CD4-positive, alpha-beta memory T cell (primary cell): ENCODE results near the gene CEP295NL. TPM values are rescaled to one million over a fixed set of nuclear protein-coding genes. Genes with fewer than 3 reads are reported as not detected.
"Not testable (repeated sequence)": the region's sequence is repeated elsewhere in the genome, so short reads cannot be mapped to it uniquely, and the experiment has no call there.

Experiments
- CTCF ChIA-PET: fragments of 350-600 bp; sonication (Branson Sonifier 250); formaldehyde crosslinking; loops from one replicate; lab custom pipeline; 2021; ENCODE audit warnings: inconsistent platforms; ENCODE audit not compliant: partially characterized antibody; lab: Charles Lee
- POLR2A ChIA-PET: fragments of 350-600 bp; sonication (Branson Sonifier 250); formaldehyde crosslinking; loops from one replicate; lab custom pipeline; 2021; ENCODE audit not compliant: partially characterized antibody; lab: Charles Lee
- DNase-seq, 5 donors: peaks; one replicate each; pipeline versions ENCODE4 v3.0.0 to v3.0.0-alpha.2; 2020 to 2022; ENCODE audit warnings: mixed read lengths in 1 of 5
- H3K27ac ChIP-seq: one replicate; pipeline ENCODE4 v1.7.0; 2013; ENCODE audit warnings: low read depth, low read length
- H3K27me3 ChIP-seq: 2 replicates; pipeline ENCODE4 v1.7.0; 2013; ENCODE audit warnings: mild to moderate bottlenecking, low read length, moderate library complexity; ENCODE audit not compliant: insufficient read depth
- H3K36me3 ChIP-seq: 2 replicates; pipeline ENCODE4 v1.7.0; 2013; ENCODE audit warnings: mild to moderate bottlenecking, low read length, moderate library complexity; ENCODE audit not compliant: insufficient read depth
- H3K4me1 ChIP-seq: 2 replicates; pipeline ENCODE4 v1.7.0; 2013; ENCODE audit warnings: mild to moderate bottlenecking, low read length, moderate library complexity; ENCODE audit not compliant: insufficient read depth
- H3K4me3 ChIP-seq, 2 donors: one replicate each; pipeline ENCODE4 v1.7.0; 2013; ENCODE audit warnings: low read length in 2 of 2, mild to moderate bottlenecking in 1 of 2
- H3K9me3 ChIP-seq, 2 donors: one replicate each; pipeline ENCODE4 v1.7.0; 2013; ENCODE audit warnings: low read length in 2 of 2, control low read depth in 1 of 2; ENCODE audit not compliant: control insufficient read depth in 1 of 2
- H3K27ac Mint-ChIP-seq, 7 donors: one replicate each; pipeline ENCODE4 v1.8.0; 2020 to 2021; ENCODE audit warnings: mixed read lengths in 7 of 7, mild to moderate bottlenecking in 6 of 7, inconsistent platforms in 3 of 7, moderate library complexity in 3 of 7
- H3K27me3 Mint-ChIP-seq, 2 donors: one replicate each; pipeline ENCODE4 v1.8.0; 2020 to 2021; ENCODE audit warnings: mixed read lengths in 2 of 2
- H3K36me3 Mint-ChIP-seq, 2 donors: one replicate each; pipeline ENCODE4 v1.8.0; 2020 to 2021; ENCODE audit warnings: mixed read lengths in 2 of 2, inconsistent platforms in 1 of 2, mild to moderate bottlenecking in 1 of 2
- H3K4me1 Mint-ChIP-seq, 4 donors: one replicate each; pipeline ENCODE4 v1.8.0; 2020 to 2021; ENCODE audit warnings: mixed read lengths in 4 of 4, mild to moderate bottlenecking in 1 of 4
- H3K4me3 Mint-ChIP-seq, 8 donors: one replicate each; pipeline ENCODE4 v1.8.0; 2020 to 2021; ENCODE audit warnings: mixed read lengths in 8 of 8, mild to moderate bottlenecking in 7 of 8, moderate library complexity in 6 of 8, inconsistent platforms in 3 of 8
- H3K9me3 Mint-ChIP-seq, 8 donors: one replicate each; pipeline ENCODE4 v1.8.0; 2020 to 2021; ENCODE audit warnings: mixed read lengths in 8 of 8, mild to moderate bottlenecking in 5 of 8, inconsistent platforms in 3 of 8, moderate library complexity in 1 of 8
- intact Hi-C: fragments of 100-400 bp; cut with micrococcal nuclease; formaldehyde crosslinking; loops from one replicate; pipeline ENCODE4 v1.15.1; 2023
- polyA plus RNA-seq, 2 donors: library from polyadenylated mRNA; unstranded; fragments of 300-500 nt; fragmentation: Illumina TruSeq; gene quantifications; one replicate each; pipeline ENCODE4 v1.2.3, GENCODE V29; 2021
- total RNA-seq, 2 experiments: library from RNA; stranded (reverse); gene quantifications; one replicate each; pipeline ENCODE4 v1.2.3, GENCODE V29; 2021

Gene CEP295NL
- total and polyA plus RNA-seq, 4 experiments from 2014 or later = 0.28 TPM; not detected in 3

GRCh38 chr17:78946131-78946530 is 43.1 kb upstream of the CEP295NL start:
- no peak overlapping the region for H3K4me3 ChIP-seq
- ChIA-PET POLR2A (no interaction called here), CTCF (no interaction called here)
- no peaks in the 10 kb centered on the region for H3K36me3 ChIP-seq
- DNase-seq = no peak
- H3K27me3 ChIP-seq = no peaks in the 10 kb centered on the region
- H3K27ac ChIP-seq = no peak overlapping the region
- Mint-ChIP-seq H3K4me3 (no peak overlapping the region), H3K36me3 (peaks cover 2 to 5% of the 10 kb centered on the region in 2 donors), H3K9me3 (peaks cover 0 to 20% (median 15%) of the 10 kb centered on the region in 8 donors), H3K27me3 (peaks cover 1 to 9% of the 10 kb centered on the region in 2 donors), H3K27ac (no peak overlapping the region), H3K4me1 (no peaks in the 10 kb centered on the region)
- H3K9me3 ChIP-seq = peaks cover 0 to 5% of the 10 kb centered on the region in 2 donors
- H3K4me1 ChIP-seq = no peaks in the 10 kb centered on the region
- intact Hi-C loops = no loop called here

GRCh38 chr17:78945455-78945854 is 42.5 kb upstream of the CEP295NL start:
- intact Hi-C loops, H3K27me3 ChIP-seq, POLR2A ChIA-PET, H3K27ac ChIP-seq, CTCF ChIA-PET, H3K36me3 Mint-ChIP-seq, H3K27me3 Mint-ChIP-seq, H3K4me3 Mint-ChIP-seq, H3K9me3 ChIP-seq, H3K4me3 ChIP-seq, H3K4me1 Mint-ChIP-seq, DNase-seq, H3K27ac Mint-ChIP-seq, H3K4me1 ChIP-seq, H3K36me3 ChIP-seq: not testable (repeated sequence)
- H3K9me3 Mint-ChIP-seq = peaks cover 0 to 13% (median 9%) of the 10 kb centered on the region in 8 donors

GRCh38 chr17:78944956-78945355 is 42.0 kb upstream of the CEP295NL start:
- Mint-ChIP-seq H3K27ac (no peak overlapping the region), H3K9me3 (peaks cover 0 to 8% (median 5%) of the 10 kb centered on the region in 8 donors), H3K4me3 (no peak overlapping the region), H3K4me1 (no peaks in the 10 kb centered on the region), H3K36me3 (no peaks in the 10 kb centered on the region), H3K27me3 (peaks cover 1 to 9% of the 10 kb centered on the region in 2 donors)
- Histone ChIP-seq H3K27ac (no peak overlapping the region), H3K27me3 (no peaks in the 10 kb centered on the region), H3K4me3 (no peak overlapping the region), H3K4me1 (no peaks in the 10 kb centered on the region), H3K36me3 (no peaks in the 10 kb centered on the region), H3K9me3 (no peaks in the 10 kb centered on the region)
- POLR2A ChIA-PET = no interaction called here
- DNase-seq = no peak
- CTCF ChIA-PET = no interaction called here
- intact Hi-C loops = no loop called here

- no peaks in the 10 kb centered on the region for H3K36me3 Mint-ChIP-seq
- ChIA-PET CTCF (no interaction called here), POLR2A (no interaction called here)
- H3K27ac Mint-ChIP-seq = no peak overlapping the region
- Histone ChIP-seq H3K27ac (no peak overlapping the region), H3K9me3 (no peaks in the 10 kb centered on the region), H3K27me3 (no peaks in the 10 kb centered on the region), H3K4me3 (no peak overlapping the region), H3K4me1 (no peaks in the 10 kb centered on the region), H3K36me3 (no peaks in the 10 kb centered on the region)
- no peak overlapping the region for H3K4me3 Mint-ChIP-seq
- H3K27me3 Mint-ChIP-seq = peaks cover 1 to 9% of the 10 kb centered on the region in 2 donors
- no peaks in the 10 kb centered on the region for H3K4me1 Mint-ChIP-seq
- no peaks in the 10 kb centered on the region for H3K9me3 Mint-ChIP-seq
- no peak for DNase-seq
- intact Hi-C loops = no loop called here
Observed at GRCh38 chr17:78944026-78944425, 41.0 kb upstream of the CEP295NL start.

- Mint-ChIP-seq H3K4me1 (no peaks in the 10 kb centered on the region), H3K36me3 (no peaks in the 10 kb centered on the region), H3K27ac (peak overlapping the region in 1 of 7 donors; percentile 36), H3K4me3 (no peak overlapping the region), H3K27me3 (peaks cover 1 to 6% of the 10 kb centered on the region in 2 donors), H3K9me3 (no peaks in the 10 kb centered on the region)
- Histone ChIP-seq H3K4me1 (no peaks in the 10 kb centered on the region), H3K4me3 (no peak overlapping the region), H3K9me3 (no peaks in the 10 kb centered on the region), H3K36me3 (no peaks in the 10 kb centered on the region), H3K27me3 (no peaks in the 10 kb centered on the region), H3K27ac (no peak overlapping the region)
- DNase-seq = no peak
- ChIA-PET POLR2A (no interaction called here), CTCF (interaction anchor here (3.5 kb wide), 1 partner anchor 31 kb away, joined by 11 read pairs; no protein-coding TSS in a partner anchor)
- intact Hi-C loops = no loop called here
Observed at GRCh38 chr17:78940708-78941107, 37.7 kb upstream of the CEP295NL start.

GRCh38 chr17:78940258-78940657 is 37.3 kb upstream of the CEP295NL start:
- no peaks in the 10 kb centered on the region for H3K9me3 ChIP-seq
- H3K4me1 ChIP-seq = no peaks in the 10 kb centered on the region
- H3K4me3 Mint-ChIP-seq = no peak overlapping the region
- H3K27me3 Mint-ChIP-seq = peaks cover 1 to 6% of the 10 kb centered on the region in 2 donors
- ChIA-PET POLR2A (no interaction called here), CTCF (interaction anchor here (3.5 kb wide), 1 partner anchor 32 kb away, joined by 11 read pairs; no protein-coding TSS in a partner anchor)
- no peak overlapping the region for H3K27ac Mint-ChIP-seq
- no peaks in the 10 kb centered on the region for H3K36me3 ChIP-seq
- no peaks in the 10 kb centered on the region for H3K9me3 Mint-ChIP-seq
- DNase-seq = no peak
- H3K27ac ChIP-seq = no peak overlapping the region
- no peaks in the 10 kb centered on the region for H3K27me3 ChIP-seq
- intact Hi-C loops = no loop called here
- H3K4me3 ChIP-seq = no peak overlapping the region
- H3K36me3 Mint-ChIP-seq = no peaks in the 10 kb centered on the region
- H3K4me1 Mint-ChIP-seq = no peaks in the 10 kb centered on the region

- Histone ChIP-seq H3K27ac (no peak overlapping the region), H3K4me3 (no peak overlapping the region), H3K27me3 (no peaks in the 10 kb centered on the region), H3K9me3 (no peaks in the 10 kb centered on the region), H3K4me1 (no peaks in the 10 kb centered on the region), H3K36me3 (no peaks in the 10 kb centered on the region)
- Mint-ChIP-seq H3K4me1 (peaks cover 0 to under 1% (median 0%) of the 10 kb centered on the region in 4 donors), H3K27me3 (peaks cover 0 to 2% of the 10 kb centered on the region in 2 donors), H3K4me3 (no peak overlapping the region), H3K36me3 (no peaks in the 10 kb centered on the region), H3K27ac (no peak overlapping the region), H3K9me3 (no peaks in the 10 kb centered on the region)
- ChIA-PET POLR2A (no interaction called here), CTCF (no interaction called here)
- intact Hi-C loops = no loop called here
- no peak for DNase-seq
Observed at GRCh38 chr17:78939615-78940014, 36.6 kb upstream of the CEP295NL start.

- Histone ChIP-seq H3K4me3 (no peak overlapping the region), H3K27me3 (no peaks in the 10 kb centered on the region), H3K27ac (no peak overlapping the region), H3K36me3 (no peaks in the 10 kb centered on the region), H3K4me1 (peaks cover 9% of the 10 kb centered on the region), H3K9me3 (no peaks in the 10 kb centered on the region)
- H3K4me1 Mint-ChIP-seq = peaks cover 7 to 17% (median 12%) of the 10 kb centered on the region in 4 donors
- H3K4me3 Mint-ChIP-seq = no peak overlapping the region
- ChIA-PET CTCF (no interaction called here), POLR2A (no interaction called here)
- H3K9me3 Mint-ChIP-seq = no peaks in the 10 kb centered on the region
- H3K27ac Mint-ChIP-seq = no peak overlapping the region
- H3K27me3 Mint-ChIP-seq = no peaks in the 10 kb centered on the region
- no peak for DNase-seq
- H3K36me3 Mint-ChIP-seq = no peaks in the 10 kb centered on the region
- intact Hi-C loops = no loop called here
Observed at GRCh38 chr17:78937561-78937960, 34.6 kb upstream of the CEP295NL start.
